Gastroesophageal sphincter (tissue), 4 donors: ENCODE measurements around the gene DUSP14. TPM values are rescaled to one million over a fixed set of nuclear protein-coding genes. Genes with fewer than 3 reads are reported as not detected.

Experiments used
- total RNA-seq, 4 donors: library from RNA; depleted of rRNA; stranded (reverse); fragments of >200 nt; gene quantifications; one replicate each; pipeline ENCODE4 v1.1.0, GENCODE V29; 2016

Gene DUSP14
- total RNA-seq, 4 donors from 2014 or later: 11.8 to 46.0 (median 28.2) TPM

Other genes starting within 250 kb of the DUSP14 start
- not detected for gene C17orf78, start 113.9 kb upstream of the DUSP14 start, total RNA-seq
- 10 to 100 TPM; 40.5 to 64.1 (median 51.8) TPM for gene ACACA, start 83.1 kb upstream of the DUSP14 start, total RNA-seq
- 10 to 100 TPM; 17.5 to 21.5 (median 18.5) TPM for gene TADA2A, start 83.0 kb upstream of the DUSP14 start, total RNA-seq
- gene SYNRG, start 119.5 kb downstream of the DUSP14 start, total RNA-seq: 10 to 100 TPM; 11.9 to 29.9 (median 16.8) TPM
- 10 to 100 TPM; 16.4 to 29.9 (median 18.3) TPM for gene DDX52, start 153.6 kb downstream of the DUSP14 start, total RNA-seq